Type B pancreatic cell (in vitro differentiated cells): Measurements from ENCODE around the gene MYH7. TPM values are rescaled to one million over a fixed set of nuclear protein-coding genes. Genes with fewer than 3 reads are reported as not detected.
A peak's percentile ranks its signal among the peaks of the same experiment; 100 is the strongest.

Source experiments
- DNase-seq: peaks from one replicate; pipeline ENCODE4 v3.0.0; 2021; ENCODE audit warnings: mixed read lengths; ENCODE audit not compliant: unreplicated experiment; ENCODE audit errors: extremely low spot score
- H3K27ac Mint-ChIP-seq: 2 replicates; pipeline ENCODE4 v1.8.0; 2021; ENCODE audit warnings: mild to moderate bottlenecking, mixed read lengths
- H3K27me3 Mint-ChIP-seq: 2 replicates; pipeline ENCODE4 v1.8.0; 2021; ENCODE audit warnings: mixed read lengths
- H3K36me3 Mint-ChIP-seq: 2 replicates; pipeline ENCODE4 v1.8.0; 2021; ENCODE audit warnings: mixed read lengths
- H3K4me1 Mint-ChIP-seq: one replicate; pipeline ENCODE4 v1.8.0; 2021; ENCODE audit warnings: mixed read lengths; ENCODE audit not compliant: unreplicated experiment
- H3K4me3 Mint-ChIP-seq: 2 replicates; pipeline ENCODE4 v1.8.0; 2021; ENCODE audit warnings: mild to moderate bottlenecking, mixed read lengths
- H3K9me3 Mint-ChIP-seq: 2 replicates; pipeline ENCODE4 v1.8.0; 2021; ENCODE audit warnings: mixed read lengths
- total RNA-seq: library from RNA; stranded (reverse); gene quantifications from 2 replicates; pipeline ENCODE4 v1.2.1, GENCODE V29; 2021; ENCODE audit warnings: low replicate concordance
- TF ChIP-seq, protein P1 (sequence below): fragments of 200-600 bp; sonication (generic); conservative IDR thresholded peaks from 2 replicates; pipeline ENCODE4 v1.5.0; 2021; ENCODE audit warnings: antibody characterized with exemption, mild to moderate bottlenecking

The MYH7 gene
- total RNA-seq, 1 donor from 2014 or later = 0.14 TPM

GRCh38 chr14:23380197-23380914, 55.1 kb downstream of the MYH7 start:
- Mint-ChIP-seq H3K9me3 (no peaks in the 10 kb centered on the region), H3K4me1 (peaks cover 5% of the 10 kb centered on the region), H3K36me3 (no peaks in the 10 kb centered on the region), H3K4me3 (no peak overlapping the region), H3K27me3 (peaks cover 20% of the 10 kb centered on the region), H3K27ac (no peak overlapping the region)
- TF ChIP-seq, protein P1, sequence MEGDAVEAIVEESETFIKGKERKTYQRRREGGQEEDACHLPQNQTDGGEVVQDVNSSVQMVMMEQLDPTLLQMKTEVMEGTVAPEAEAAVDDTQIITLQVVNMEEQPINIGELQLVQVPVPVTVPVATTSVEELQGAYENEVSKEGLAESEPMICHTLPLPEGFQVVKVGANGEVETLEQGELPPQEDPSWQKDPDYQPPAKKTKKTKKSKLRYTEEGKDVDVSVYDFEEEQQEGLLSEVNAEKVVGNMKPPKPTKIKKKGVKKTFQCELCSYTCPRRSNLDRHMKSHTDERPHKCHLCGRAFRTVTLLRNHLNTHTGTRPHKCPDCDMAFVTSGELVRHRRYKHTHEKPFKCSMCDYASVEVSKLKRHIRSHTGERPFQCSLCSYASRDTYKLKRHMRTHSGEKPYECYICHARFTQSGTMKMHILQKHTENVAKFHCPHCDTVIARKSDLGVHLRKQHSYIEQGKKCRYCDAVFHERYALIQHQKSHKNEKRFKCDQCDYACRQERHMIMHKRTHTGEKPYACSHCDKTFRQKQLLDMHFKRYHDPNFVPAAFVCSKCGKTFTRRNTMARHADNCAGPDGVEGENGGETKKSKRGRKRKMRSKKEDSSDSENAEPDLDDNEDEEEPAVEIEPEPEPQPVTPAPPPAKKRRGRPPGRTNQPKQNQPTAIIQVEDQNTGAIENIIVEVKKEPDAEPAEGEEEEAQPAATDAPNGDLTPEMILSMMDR = no peak
- DNase-seq = no peak

- DNase-seq = no peak
- TF ChIP-seq, protein P1 = peak; percentile 88
- H3K27me3 Mint-ChIP-seq = peaks cover 20% of the 10 kb centered on the region
- no peaks in the 10 kb centered on the region for H3K36me3 Mint-ChIP-seq
- no peak overlapping the region for H3K4me3 Mint-ChIP-seq
- no peaks in the 10 kb centered on the region for H3K4me1 Mint-ChIP-seq
- H3K9me3 Mint-ChIP-seq = no peaks in the 10 kb centered on the region
- no peak overlapping the region for H3K27ac Mint-ChIP-seq
Observed at GRCh38 chr14:23379366-23380196, 55.9 kb downstream of the MYH7 start.

DNA sequence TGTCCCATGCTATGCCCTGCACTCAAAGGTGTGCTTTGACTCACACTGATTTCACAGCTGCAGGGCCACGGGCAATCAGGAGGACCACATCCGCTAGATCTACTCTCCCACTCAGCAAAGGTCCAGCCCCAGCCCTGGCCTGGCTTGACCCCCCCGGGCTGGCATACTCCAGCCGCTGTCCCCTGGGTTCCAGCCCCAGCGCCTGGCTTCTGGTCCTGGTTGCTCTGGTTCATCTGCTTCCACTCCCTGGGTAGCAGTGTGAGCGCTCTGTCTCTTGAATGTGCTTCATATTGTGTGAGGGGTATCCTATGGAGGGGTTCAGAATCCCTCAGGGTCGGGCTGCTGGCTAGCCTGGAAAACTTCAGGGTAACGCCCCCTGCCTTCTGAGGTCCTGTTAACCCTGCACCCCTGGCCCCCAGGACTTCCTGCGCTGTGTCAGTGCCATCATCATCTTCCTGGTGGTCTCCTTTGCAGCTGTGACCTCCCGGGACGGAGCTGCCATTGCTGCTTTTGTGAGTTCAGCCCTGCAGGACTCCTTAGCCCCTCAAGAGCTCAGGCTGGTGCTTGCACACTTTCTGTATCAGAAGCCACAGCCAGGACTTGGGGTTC, 56.7 kb downstream of the MYH7 start:
- TF ChIP-seq, protein P1 = no peak
- Mint-ChIP-seq H3K36me3 (no peaks in the 10 kb centered on the region), H3K4me3 (no peak overlapping the region)

GRCh38 chr14:23377573-23378563, 57.6 kb downstream of the MYH7 start:
- Mint-ChIP-seq H3K27me3 (peaks cover 19% of the 10 kb centered on the region), H3K9me3 (no peaks in the 10 kb centered on the region), H3K4me3 (no peak overlapping the region), H3K4me1 (no peaks in the 10 kb centered on the region), H3K27ac (no peak overlapping the region), H3K36me3 (no peaks in the 10 kb centered on the region)
- DNase-seq = no peak
- TF ChIP-seq, protein P1 = no peak

More for the DNA sequence above, 56.7 kb downstream of the MYH7 start:
- H3K4me1 Mint-ChIP-seq = no peaks in the 10 kb centered on the region
- no peak overlapping the region for H3K27ac Mint-ChIP-seq
- peaks cover 20% of the 10 kb centered on the region for H3K27me3 Mint-ChIP-seq
- no peak for DNase-seq
- no peaks in the 10 kb centered on the region for H3K9me3 Mint-ChIP-seq

- no peak overlapping the region for H3K27ac Mint-ChIP-seq
- no peaks in the 10 kb centered on the region for H3K4me1 Mint-ChIP-seq
- H3K9me3 Mint-ChIP-seq = no peaks in the 10 kb centered on the region
- no peak overlapping the region for H3K4me3 Mint-ChIP-seq
- TF ChIP-seq, protein P1 = no peak
- no peak for DNase-seq
- peaks cover 14% of the 10 kb centered on the region for H3K27me3 Mint-ChIP-seq
- H3K36me3 Mint-ChIP-seq = no peaks in the 10 kb centered on the region
Observed at GRCh38 chr14:23377198-23377550, 58.3 kb downstream of the MYH7 start.
